Neutrophil (primary cell): ENCODE measurements around the gene CLEC14A.

ENCODE experiments used
- H3K27ac ChIP-seq: fragments of 200-600 bp; sonication (generic); 2 replicates; pipeline ENCODE4 v1.5.1; 2016; ENCODE audit warnings: mild to moderate bottlenecking, moderate library complexity
- H3K27me3 ChIP-seq: fragments of 200-600 bp; sonication (generic); 2 replicates; pipeline ENCODE4 v1.6.0; 2016; ENCODE audit warnings: mild to moderate bottlenecking
- H3K36me3 ChIP-seq: fragments of 200-600 bp; sonication (generic); 2 replicates; pipeline ENCODE4 v1.5.1; 2017
- H3K4me1 ChIP-seq, 2 experiments: fragments of 200-600 bp in 1 of 2; sonication (generic) in 1 of 2; 1 replicate in 1 of 2; 2 replicates in 1 of 2; pipeline versions ENCODE4 v1.5.1 to v1.6.1; 2013 to 2016; ENCODE audit warnings: low read depth in 1 of 2, low read length in 1 of 2, mild to moderate bottlenecking in 1 of 2, moderate library complexity in 1 of 2; ENCODE audit not compliant: control insufficient read depth in 1 of 2, insufficient read depth in 1 of 2
- H3K4me3 ChIP-seq, 2 experiments: fragments of 200-600 bp in 1 of 2; sonication (generic) in 1 of 2; 1 replicate in 1 of 2; 2 replicates in 1 of 2; pipeline ENCODE4 v1.5.1; 2013 to 2016; ENCODE audit warnings: low read depth in 1 of 2, low read length in 1 of 2, mild to moderate bottlenecking in 1 of 2, moderate library complexity in 1 of 2
- H3K9me3 ChIP-seq: fragments of 200-600 bp; sonication (generic); 2 replicates; pipeline ENCODE4 v1.5.1; 2016
- CTCF ChIP-seq: fragments of 200-600 bp; sonication (generic); IDR thresholded peaks from 2 replicates; pipeline ENCODE4 v1.5.1; 2016; ENCODE audit warnings: antibody characterized with exemption

Gene CLEC14A

GRCh38 chr14:38207377-38207735, 48.5 kb downstream of the CLEC14A start:
- H3K36me3 ChIP-seq = no peaks in the 10 kb centered on the region
- H3K27ac ChIP-seq = no peak overlapping the region
- no peak for TF ChIP-seq CTCF
- no peak overlapping the region for H3K4me3 ChIP-seq
- peaks cover 3 to 13% of the 10 kb centered on the region in 2 experiments for H3K4me1 ChIP-seq
- H3K27me3 ChIP-seq = peaks cover 95% of the 10 kb centered on the region
- no peaks in the 10 kb centered on the region for H3K9me3 ChIP-seq

GRCh38 chr14:38206689-38207376, 49.1 kb downstream of the CLEC14A start:
- no peak for TF ChIP-seq CTCF
- Histone ChIP-seq H3K4me1 (peaks cover 3 to 13% of the 10 kb centered on the region in 2 experiments), H3K27ac (no peak overlapping the region), H3K27me3 (peaks cover 94% of the 10 kb centered on the region), H3K4me3 (no peak overlapping the region), H3K36me3 (no peaks in the 10 kb centered on the region), H3K9me3 (no peaks in the 10 kb centered on the region)

- Histone ChIP-seq H3K27me3 (peaks cover 94% of the 10 kb centered on the region), H3K4me1 (peaks cover 3 to 13% of the 10 kb centered on the region in 2 experiments), H3K4me3 (no peak overlapping the region), H3K9me3 (no peaks in the 10 kb centered on the region), H3K36me3 (no peaks in the 10 kb centered on the region), H3K27ac (no peak overlapping the region)
- TF ChIP-seq CTCF = no peak
Measured at GRCh38 chr14:38205949-38206665, 49.8 kb downstream of the CLEC14A start.

- Histone ChIP-seq H3K27ac (no peak overlapping the region), H3K36me3 (no peaks in the 10 kb centered on the region), H3K27me3 (peaks cover 88% of the 10 kb centered on the region), H3K9me3 (no peaks in the 10 kb centered on the region), H3K4me1 (peaks cover 3 to 8% of the 10 kb centered on the region in 2 experiments), H3K4me3 (no peak overlapping the region)
- no peak for TF ChIP-seq CTCF
Measured at GRCh38 chr14:38205119-38205813, 50.6 kb downstream of the CLEC14A start.

GRCh38 chr14:38204719-38205115, 51.2 kb downstream of the CLEC14A start:
- Histone ChIP-seq H3K27me3 (peaks cover 82% of the 10 kb centered on the region), H3K4me3 (no peak overlapping the region), H3K4me1 (peaks cover 3% of the 10 kb centered on the region in 2 experiments)

More at GRCh38 chr14:38204719-38205115, 51.2 kb downstream of the CLEC14A start:
- Histone ChIP-seq H3K27ac (no peak overlapping the region), H3K36me3 (no peaks in the 10 kb centered on the region), H3K9me3 (no peaks in the 10 kb centered on the region)
- no peak for TF ChIP-seq CTCF
